GM21529 (cell line): ENCODE measurements around the gene HIKESHI.
A peak's percentile ranks its signal among the peaks of the same experiment; 100 is the strongest.
"Not testable (repeated sequence)": the region's sequence is repeated elsewhere in the genome, so short reads cannot be mapped to it uniquely, and the experiment has no call there.

Experiments
- ATAC-seq: cut with Tn5 transposase; IDR thresholded peaks from one replicate; pipeline ENCODE4 v1.9.1; 2021; ENCODE audit not compliant: unreplicated experiment

HIKESHI gene, protein sequence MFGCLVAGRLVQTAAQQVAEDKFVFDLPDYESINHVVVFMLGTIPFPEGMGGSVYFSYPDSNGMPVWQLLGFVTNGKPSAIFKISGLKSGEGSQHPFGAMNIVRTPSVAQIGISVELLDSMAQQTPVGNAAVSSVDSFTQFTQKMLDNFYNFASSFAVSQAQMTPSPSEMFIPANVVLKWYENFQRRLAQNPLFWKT

DNA sequence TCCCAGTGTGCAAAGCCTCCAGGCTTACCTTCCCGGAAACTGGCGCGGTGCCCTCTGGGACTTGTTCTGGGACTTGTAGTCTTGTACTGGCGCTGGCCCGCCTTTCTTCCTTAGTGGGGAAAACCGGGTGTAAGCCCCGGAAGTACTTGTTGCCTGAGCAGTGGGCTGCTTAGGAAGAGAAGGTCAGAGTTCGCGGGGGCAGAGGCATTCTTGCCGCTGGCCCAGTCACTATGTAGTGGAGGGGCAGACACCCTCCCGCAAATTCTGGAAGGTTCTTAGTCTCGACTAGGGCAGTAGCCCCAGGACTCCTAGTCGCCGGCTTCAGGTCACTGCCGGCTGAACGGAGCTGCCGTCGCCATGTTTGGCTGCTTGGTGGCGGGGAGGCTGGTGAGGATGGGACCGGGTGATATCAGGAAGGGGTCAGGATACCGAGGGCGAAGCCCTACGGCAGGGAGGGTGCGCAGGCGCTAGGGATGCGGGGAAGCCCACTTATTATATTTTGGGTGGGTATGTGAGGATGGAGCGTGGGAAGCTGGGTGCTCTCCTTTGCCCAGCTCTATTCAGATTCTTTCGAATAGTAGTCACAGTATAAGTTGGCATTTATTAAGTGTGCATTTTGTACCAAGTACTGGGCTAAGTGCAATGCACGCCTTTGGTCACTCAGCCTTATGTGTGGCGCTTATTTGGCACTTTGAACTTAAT lies at the start of gene HIKESHI:
HIKESHI (plus strand) TSS at position 149 of the 702 bp plus-strand sequence; CDS start at position 358, 209 bp downstream.
- peak; percentile 99 for ATAC-seq

DNA sequence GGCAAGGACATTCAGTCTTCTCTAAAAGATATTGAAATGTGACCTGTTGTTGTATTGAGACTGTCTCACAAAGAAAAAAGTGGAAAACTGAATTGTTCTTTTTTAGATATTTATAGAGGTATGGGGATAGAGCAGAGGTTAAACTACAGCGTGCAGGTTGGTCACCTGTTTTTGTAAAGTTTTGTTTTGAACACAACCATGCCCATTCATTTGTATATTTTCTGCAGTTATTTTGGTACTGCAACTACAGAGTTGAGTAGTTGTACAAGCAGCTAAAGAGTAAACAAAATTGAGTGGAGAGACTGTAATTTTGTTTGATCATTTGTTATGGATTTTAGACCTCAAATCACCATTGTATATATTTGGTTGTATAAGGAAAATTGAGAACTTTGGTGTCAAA lies 46.1 kb upstream of the HIKESHI start:
- ATAC-seq = peak; percentile 92

DNA sequence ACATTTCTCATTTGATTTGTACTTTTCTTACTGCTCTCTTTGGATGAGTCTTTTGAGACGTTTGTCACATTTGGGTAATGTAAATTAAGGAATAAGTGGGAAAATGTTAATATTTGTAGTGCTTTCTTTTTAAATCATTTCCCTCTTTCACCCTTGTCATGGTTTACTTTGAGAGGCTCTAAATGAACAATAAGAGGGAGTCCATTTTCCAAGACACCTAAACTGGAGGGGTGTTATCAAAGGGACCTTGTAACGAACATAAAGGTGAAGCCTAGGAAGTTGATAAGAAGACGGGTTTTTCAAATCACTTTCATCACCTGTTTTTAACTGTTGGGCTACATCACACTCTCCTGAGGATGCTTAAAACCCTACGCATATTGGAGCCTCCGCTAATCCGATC lies 45.4 kb upstream of the HIKESHI start:
- ATAC-seq = no peak

DNA sequence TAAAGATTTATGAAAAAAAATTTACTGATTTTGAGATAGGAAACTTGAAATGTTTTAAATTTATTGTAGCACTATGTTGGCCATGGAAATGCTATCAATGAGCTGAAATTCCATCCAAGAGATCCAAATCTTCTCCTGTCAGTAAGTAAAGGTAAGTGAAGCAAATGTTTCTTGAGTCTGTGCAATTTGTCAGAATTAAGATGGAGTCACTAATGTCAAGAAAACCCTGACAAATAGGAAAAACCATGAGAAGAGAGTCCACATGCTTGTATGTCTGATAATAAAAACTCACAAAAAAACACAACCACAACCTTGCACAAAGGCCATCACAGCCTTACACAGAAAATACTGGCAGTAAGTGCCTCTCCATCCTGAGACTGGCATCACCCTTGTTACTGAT lies 44.6 kb upstream of the HIKESHI start:
- ATAC-seq = no peak

DNA sequence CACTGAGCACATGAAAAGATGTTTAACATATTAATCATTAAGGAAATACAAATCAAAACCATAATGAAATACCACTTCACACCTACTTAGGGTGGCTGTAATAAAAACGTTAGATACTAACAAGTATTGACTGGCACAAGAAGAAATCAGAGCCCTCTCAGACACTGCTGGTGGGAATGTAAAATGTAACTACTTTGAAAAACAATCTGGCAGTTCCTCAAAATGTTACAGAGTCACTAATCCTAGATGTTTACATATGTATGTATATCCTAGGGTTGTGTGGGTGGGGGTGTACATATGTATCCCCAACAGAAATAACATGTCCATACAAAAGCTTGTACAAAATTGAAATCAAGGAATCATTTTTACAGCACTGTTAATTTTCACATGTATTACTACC lies 42.3 kb upstream of the HIKESHI start:
- no peak for ATAC-seq

DNA sequence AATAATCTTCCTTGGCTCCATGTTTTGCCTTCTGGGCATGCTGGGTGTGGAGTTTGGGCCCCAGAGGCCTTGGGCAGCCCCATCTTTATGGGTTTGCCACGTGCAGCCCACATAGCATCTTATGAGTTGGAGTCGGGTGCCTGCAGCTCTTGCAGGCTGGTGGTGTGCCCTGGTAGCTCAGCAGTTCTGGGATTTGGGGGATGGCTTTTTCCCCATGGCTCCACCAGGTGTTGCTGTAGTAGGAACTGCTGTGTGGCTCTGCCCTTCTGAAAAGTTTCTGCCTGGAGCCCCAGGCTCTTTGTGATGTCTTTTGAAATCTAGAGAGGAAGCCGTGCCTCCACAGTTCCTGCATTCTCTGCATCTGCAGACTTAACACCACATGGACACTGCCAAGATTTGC lies 40.7 kb upstream of the HIKESHI start:
- no peak for ATAC-seq

DNA sequence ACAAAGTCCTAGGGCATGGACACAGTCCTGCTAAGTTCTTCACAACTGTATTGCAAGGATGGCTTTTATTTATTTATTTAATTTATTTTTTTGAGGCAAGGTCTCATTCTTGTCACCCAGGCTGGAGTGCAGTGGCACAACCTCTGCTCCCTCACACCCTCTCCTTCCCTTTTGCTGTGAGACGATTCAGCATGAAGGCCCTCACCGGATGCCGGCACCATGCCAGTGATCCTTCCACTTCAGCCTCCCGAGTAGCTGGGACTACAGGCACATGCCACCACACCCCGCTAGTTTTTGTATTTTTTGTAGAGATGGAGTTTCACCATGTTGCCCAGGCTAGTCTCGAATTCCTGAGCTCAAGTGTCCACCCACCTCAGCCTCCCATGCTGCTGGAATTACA lies 39.7 kb upstream of the HIKESHI start:
- no peak for ATAC-seq

DNA sequence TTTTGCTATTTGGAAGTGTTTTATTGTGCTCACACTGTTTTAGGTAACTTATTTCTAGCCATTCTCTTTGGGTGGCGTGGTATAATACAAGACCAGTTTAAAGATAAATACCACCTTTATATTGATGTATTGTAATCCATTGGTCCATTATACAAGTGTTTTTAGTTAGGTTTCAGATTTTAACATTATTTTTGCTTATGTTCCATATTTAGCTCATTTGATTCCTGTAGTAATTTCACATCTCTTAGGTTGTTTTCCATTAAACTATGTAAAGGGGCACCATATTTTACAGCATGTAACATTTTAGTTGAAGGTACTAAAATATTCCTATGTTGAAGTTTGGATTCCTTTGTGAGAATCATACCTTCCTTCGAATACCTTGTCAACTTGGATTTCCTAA lies 37.4 kb upstream of the HIKESHI start:
- no peak for ATAC-seq

DNA sequence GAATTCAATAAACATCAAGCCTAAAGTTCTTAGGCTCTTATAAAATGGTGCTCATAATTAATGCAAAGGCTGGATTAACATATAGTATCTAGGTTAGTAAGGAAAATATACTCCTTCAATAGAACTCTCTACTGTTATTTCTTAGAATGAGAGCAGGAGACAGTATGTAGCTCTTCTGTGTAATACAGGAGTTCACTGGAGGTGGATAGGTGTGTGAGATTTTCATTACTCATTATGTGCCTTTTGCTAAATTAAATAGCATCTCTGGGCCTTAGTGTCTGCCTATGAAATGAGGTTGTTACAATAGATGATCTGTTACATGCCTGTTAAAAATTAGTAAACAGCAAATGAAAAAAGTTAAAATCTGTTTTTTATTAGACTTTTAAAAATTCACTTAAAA lies 36.8 kb upstream of the HIKESHI start:
- ATAC-seq = no peak

DNA sequence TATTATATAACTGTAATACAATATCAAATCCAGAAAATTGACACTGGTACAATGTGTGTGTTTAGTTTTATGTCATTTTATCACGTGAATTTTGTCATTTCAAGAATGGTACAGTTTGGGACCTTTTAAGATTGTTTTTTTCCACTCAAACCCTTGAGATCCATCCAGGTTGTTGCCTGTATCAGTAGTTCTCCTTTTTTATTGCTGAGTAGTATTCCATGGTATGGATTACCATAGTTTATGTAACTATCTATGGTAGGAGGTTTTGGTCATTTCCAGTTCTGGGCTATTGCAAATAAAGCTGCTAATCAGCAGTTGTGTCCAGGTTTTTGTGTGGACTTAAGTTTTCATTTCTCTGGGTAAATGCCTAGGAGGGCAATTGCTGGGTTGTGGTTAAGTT lies 32.4 kb upstream of the HIKESHI start:
- no peak for ATAC-seq

DNA sequence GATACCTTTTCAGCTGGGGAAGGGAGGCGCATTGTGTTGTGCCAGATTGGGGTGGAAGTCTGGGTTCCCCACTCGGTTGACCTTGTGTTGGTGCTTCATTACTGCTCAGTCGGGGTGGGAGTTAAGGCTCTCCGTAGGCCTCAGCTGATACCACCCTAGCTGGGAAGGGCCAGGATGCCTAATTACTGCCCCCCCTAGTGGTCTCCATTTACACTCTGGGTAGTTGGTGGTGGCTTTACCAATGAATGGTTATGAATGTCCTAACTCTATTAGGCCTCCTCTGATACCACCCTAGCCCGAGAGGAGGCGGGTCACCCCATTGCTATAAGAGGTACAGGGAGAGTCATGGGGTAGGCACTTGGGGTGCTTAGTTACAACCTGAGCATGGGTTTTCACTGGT lies 27.5 kb upstream of the HIKESHI start:
- no peak for ATAC-seq

DNA sequence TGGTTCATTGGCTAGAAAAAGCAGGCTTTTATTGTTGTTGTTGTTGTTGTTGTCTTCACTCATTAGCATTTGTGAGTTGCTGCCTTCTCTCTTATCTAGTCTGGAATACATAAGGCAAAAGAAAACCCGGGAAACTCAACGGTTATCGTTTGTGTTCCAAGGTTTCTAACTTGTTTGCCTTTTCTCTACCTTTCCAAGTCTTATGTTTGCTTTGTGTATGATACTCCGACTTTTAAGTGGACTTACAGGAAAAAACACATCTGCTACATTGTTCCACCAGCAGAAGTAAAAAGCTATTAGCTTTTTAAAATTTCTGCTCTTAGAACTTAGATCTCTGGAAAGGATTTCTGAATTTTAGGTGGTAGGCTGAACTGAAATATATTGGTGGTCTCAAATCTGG lies 27.0 kb upstream of the HIKESHI start:
- ATAC-seq = no peak

DNA sequence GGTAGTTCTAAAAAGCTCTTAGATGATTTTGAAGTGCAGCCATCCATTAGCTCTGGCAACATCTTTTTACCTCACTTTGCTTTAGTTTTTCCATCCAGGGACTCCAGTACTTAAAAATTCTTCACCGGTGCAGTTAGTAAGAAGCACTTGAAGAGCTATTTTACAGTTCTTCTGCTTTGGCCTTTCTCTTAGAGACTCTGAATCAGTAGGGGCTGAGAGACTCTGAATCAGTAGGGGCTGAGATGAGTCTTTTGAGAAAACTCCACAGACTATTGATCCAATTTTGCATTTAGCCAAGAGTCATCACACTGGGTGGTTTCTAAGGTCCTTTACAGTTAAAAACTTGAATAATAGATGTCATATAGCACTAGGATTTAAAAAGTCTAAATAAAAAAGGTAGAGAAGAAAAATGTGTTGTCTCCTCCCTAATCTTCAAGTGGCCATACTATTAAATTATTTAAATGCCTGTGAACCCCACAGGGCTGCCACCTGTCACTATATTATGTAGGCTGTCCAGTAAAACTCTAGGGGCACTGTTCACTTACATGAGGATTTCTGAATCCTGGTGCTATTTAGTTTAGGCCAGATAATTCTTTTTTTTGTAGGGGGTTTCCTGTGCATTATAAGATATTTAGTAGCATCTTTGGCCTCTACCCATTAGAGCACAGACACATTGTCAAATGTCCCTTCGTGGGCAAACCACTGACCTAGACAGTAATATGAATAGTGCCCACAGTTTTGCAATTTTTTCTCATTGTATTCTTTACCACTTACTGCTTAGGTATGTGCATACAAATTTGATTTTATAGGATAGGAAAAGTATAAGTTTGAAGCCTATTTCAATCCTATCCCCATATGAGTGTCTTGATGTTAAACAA lies 26.3 kb upstream of the HIKESHI start:
- ATAC-seq = no peak

DNA sequence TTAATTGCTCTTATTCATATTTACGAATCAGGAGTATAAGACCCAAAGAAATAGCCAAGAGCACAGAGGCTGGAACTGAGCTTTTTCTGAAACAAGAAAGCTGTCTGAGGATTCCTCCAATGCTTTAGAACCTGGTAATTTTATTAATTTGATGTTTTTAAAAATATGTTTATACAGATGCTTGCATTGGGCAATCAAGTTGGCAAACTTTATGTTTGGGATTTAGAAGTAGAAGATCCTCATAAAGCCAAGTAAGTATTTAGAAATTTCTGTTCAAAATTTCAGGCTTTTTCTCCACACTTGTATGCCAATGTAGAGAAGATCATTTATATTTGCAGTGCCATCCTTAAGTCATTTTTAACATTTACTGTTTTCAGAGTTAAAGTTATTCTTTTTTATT lies 24.3 kb upstream of the HIKESHI start:
- no peak for ATAC-seq

DNA sequence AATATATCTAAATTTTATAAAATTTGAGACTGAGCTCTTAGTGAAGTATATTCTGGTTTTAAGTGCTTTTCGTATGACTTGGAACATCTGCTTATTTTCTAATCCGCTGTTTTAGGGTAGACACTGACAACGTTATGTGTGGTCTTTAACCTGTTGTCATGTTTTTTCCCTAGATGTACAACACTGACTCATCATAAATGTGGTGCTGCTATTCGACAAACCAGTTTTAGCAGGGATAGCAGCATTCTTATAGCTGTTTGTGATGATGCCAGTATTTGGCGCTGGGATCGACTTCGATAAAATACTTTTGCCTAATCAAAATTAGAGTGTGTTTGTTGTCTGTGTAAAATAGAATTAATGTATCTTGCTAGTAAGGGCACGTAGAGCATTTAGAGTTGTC lies 23.8 kb upstream of the HIKESHI start:
- no peak for ATAC-seq

DNA sequence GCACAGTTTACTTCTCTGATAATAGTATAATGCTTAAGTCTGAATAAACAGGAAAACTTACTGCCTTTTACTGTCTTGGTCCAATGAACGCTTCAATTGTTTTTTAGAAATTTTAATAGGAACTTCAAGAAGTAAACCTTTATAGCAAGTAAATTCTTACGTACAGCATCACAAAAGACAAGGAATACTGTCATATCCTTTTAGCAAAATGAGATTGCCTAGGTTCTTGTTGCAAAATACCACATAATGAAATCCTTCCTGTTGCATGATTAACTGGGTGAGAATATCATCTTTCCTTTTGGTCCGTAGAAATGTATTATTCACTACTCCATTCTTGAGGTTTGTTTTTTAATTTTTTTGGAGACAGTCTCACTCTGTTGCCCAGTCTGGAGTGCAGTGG lies 22.3 kb upstream of the HIKESHI start:
- no peak for ATAC-seq

DNA sequence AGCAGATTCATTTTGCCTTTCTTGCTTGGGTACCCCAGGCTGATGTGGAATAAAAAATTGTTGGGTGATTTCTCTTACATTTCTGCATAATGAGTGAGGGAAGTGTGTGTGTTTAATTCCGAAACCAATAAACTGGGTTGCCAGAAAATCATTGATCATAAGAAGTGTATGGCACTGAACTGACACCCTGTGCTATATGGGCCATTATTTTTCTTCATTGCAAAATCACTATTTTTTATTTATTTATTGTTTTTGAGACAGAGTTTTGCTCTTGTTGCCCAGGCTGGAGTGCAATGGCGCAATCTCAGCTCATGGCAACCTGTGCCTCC lies 14.6 kb upstream of the HIKESHI start:
- no peak for ATAC-seq

DNA sequence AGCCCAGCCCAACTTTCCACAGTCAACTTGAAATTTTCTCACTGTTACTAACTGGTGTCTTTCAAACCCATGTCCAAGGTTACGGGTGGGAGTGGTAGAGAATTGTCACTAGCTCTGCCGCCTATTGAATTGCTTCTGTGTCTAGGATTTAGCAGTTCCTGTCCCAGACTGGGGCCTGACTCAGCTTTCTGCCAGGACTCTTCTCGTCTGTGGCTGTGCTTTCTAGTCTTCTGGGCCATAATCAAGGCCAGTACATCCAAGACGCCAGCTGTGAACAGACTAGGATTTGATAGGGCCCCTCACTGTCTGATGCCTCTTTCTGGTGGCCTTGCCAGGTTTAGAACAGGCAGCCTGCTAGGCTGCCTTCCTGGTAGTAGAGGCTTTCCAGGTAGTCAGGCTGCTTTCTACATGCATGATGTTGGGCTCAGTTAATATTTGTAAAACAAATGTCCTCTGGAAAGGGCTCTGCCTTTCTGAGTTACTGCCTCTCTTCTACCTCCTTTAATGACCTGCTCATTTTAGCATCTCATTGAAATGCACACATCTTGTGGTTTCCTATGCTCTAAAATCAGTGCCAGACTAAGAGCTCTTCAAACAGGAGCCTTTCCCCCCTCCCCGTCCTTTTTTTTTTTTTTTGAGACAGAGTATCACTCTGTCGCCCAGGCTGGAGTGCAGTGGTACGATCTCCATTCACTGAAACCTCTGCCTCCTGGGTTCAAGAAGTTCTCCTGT lies 13.1 kb upstream of the HIKESHI start:
- ATAC-seq = no peak

DNA sequence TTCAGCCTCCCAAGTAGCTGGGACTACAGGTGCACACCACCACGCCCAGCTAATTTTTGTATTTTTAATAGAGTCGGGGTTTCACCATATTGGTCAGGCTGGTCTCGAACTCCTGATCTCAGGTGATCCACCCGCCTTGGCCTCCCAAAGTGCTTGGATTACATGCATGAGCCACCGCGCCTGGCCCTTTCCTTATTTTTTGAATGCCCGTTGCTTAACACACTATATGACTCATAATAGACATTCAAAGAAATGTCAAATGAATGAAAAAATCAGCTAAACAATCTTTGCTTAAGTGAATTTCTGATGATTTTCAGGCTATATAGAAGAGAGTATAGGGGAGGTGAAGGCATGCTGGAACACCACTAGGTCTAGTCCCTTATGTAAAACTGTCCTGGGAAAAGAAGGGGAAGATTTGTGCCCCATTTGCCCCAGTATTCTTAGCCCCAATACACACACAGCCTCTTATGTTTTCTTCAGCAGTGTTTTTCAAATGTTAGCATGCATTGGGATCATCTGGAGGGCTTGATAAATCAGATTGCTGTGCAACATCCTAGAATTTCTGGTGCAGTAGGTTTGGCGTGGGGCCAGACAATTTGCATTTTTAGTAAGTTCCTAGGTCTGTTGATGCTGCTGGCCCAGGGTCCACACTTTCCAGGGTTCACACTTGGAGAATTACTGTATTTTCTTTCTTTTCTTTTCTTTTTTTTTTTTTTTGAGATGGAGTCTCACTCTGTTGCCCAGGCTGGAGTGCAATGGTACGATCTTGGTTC lies 12.3 kb upstream of the HIKESHI start:
- ATAC-seq = not testable (repeated sequence)

DNA sequence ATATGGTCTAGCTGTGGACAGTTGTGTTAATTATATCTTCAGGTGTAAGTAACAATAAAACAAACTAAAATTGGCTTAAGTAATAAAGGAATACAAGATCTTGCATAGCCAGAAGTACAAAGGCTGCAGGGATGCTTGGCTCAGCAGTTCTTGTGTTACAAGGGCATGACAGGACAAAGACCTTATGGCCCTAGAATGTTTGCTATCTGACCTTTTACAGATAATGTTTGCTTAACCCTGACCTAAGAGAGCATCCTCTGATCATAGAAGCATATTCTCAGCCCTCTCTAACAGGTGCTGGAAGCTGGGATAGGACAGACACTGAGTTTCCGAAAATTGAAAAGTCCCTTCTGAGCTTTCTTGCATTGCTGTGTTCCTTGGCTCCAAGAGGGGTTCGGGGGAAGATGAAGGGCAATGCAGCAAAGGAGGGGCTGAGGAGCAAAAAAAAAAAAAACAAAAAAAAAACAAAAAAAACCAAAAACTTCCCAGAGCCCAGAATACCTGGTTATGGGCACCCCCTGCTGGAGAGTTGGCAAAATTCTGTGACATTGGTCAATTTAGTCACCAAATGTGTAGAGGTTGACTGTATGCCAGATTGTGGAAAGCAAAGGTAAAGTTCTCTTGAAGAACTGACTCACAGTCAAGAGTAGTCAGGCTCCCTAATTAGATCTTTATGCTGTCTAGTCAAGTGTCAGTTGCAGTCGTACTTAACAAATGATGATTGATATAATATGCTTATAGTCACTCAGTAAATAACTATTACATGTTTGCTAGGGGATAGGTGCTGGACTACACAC lies 10.4 kb upstream of the HIKESHI start:
- ATAC-seq = no peak
